ENCODE results near the gene BBS4.
"Not testable (repeated sequence)": the region's sequence is repeated elsewhere in the genome, so short reads cannot be mapped to it uniquely, and the experiment has no call there.

The BBS4 gene

GRCh38 chr15:72685925-72686794, at the start of gene BBS4, which contains the start of gene HIGD2B:
Gene BBS4 (plus strand): TSS chr15:72686207. CDS start chr15:72686228, 21 bp downstream.
Gene HIGD2B (minus strand): TSS chr15:72686182. CDS start chr15:72676374, 9,808 bp downstream.
- DNase-seq (ENCODE audit: low spot score): peak; percentile 84

GRCh38 chr15:72636519-72637282, 49.3 kb upstream of the BBS4 start:
- DNase-seq (ENCODE audit: low spot score): peak; percentile 51

- DNase-seq (ENCODE audit: low spot score): not testable (repeated sequence)
Measured at GRCh38 chr15:72639759-72640483, 46.1 kb upstream of the BBS4 start.

- DNase-seq (ENCODE audit: low spot score): not testable (repeated sequence)
Measured at GRCh38 chr15:72642271-72642670, 43.7 kb upstream of the BBS4 start.

- DNase-seq (ENCODE audit: low spot score): not testable (repeated sequence)
Measured at GRCh38 chr15:72648631-72649253, 37.3 kb upstream of the BBS4 start.

GRCh38 chr15:72654397-72654796, 31.6 kb upstream of the BBS4 start, which contains the start of gene GOLGA6B:
Gene GOLGA6B (plus strand): TSS chr15:72654697. CDS start chr15:72654738, 41 bp downstream.
- not testable (repeated sequence) for DNase-seq (ENCODE audit: low spot score)

- not testable (repeated sequence) for DNase-seq (ENCODE audit: low spot score)
Measured at GRCh38 chr15:72656014-72656413, 30.0 kb upstream of the BBS4 start.

GRCh38 chr15:72661081-72661480, 24.9 kb upstream of the BBS4 start:
- not testable (repeated sequence) for DNase-seq (ENCODE audit: low spot score)

GRCh38 chr15:72663931-72664330, 22.1 kb upstream of the BBS4 start:
- DNase-seq (ENCODE audit: low spot score): not testable (repeated sequence)

- DNase-seq (ENCODE audit: low spot score): not testable (repeated sequence)
Measured at GRCh38 chr15:72665706-72666105, 20.3 kb upstream of the BBS4 start.

GRCh38 chr15:72669803-72670202, 16.2 kb upstream of the BBS4 start:
- DNase-seq (ENCODE audit: low spot score): not testable (repeated sequence)

- peak; percentile 67 for DNase-seq (ENCODE audit: low spot score)
Measured at GRCh38 chr15:72670656-72671352, 15.2 kb upstream of the BBS4 start.

- DNase-seq (ENCODE audit: low spot score): no peak
Measured at GRCh38 chr15:72671525-72671924, 14.5 kb upstream of the BBS4 start.

GRCh38 chr15:72676838-72677237, 9.2 kb upstream of the BBS4 start:
- DNase-seq (ENCODE audit: low spot score): no peak

- no peak for DNase-seq (ENCODE audit: low spot score)
Measured at GRCh38 chr15:72680931-72681330, 5.1 kb upstream of the BBS4 start.

- no peak for DNase-seq (ENCODE audit: low spot score)
Measured at GRCh38 chr15:72682772-72683171, 3.2 kb upstream of the BBS4 start.

- no peak for DNase-seq (ENCODE audit: low spot score)
Measured at GRCh38 chr15:72685301-72685924, 594 bp upstream of the BBS4 start.

GRCh38 chr15:72688697-72689096, 2.7 kb downstream of the BBS4 start:
- no peak for DNase-seq (ENCODE audit: low spot score)

GRCh38 chr15:72690938-72691337, 4.9 kb downstream of the BBS4 start:
- no peak for DNase-seq (ENCODE audit: low spot score)

GRCh38 chr15:72698938-72699337, 12.9 kb downstream of the BBS4 start:
- DNase-seq (ENCODE audit: low spot score): no peak
